ENCODE measurements around the gene ROBO4.
A peak's percentile ranks its signal among the peaks of the same experiment; 100 is the strongest.

The ROBO4 gene

DNA sequence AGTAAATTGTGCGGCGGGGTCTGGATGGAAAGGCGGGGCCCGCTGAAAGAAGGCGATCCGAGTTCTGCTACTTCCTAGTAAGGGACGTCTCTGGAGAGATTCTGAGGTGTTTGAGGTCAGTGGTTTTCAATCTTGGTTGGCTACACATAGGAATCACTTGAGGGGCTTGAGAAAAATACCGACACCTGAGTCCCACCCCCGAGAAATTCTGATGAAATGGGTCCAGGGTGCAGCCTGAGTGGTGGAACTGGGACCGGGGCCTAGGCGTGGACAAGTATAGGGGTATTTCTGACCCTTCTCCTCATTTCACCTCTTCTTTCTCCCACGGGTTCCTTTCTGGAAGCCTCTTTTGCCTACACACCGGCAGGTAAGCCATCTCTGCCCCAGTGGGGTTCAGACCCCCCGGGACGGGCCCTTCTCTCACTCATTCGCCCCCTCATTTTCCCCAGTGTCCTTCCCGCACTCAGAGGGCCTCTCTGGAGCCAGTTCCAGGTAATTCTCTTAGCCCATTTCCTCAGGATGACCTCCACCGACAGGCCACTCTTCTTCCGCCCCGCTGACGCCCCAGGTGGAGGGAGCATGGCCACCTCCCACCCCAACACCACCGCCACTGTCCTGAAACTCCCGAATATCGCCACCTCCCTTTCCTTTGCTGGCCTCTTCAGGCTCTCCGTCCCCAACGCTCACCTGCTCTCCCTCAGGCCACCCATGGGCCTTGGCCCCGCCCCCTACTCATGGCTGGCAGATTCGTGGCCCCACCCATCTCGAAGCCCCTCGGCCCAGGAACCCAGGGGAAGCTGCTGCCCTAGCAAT lies 20.6 kb downstream of the ROBO4 start:
- no peaks in the 10 kb centered on the region for H3K4me1 ChIP-seq (ENCODE audit: low read depth, poor library complexity, severe bottlenecking)
- TF ChIP-seq, protein P1, sequence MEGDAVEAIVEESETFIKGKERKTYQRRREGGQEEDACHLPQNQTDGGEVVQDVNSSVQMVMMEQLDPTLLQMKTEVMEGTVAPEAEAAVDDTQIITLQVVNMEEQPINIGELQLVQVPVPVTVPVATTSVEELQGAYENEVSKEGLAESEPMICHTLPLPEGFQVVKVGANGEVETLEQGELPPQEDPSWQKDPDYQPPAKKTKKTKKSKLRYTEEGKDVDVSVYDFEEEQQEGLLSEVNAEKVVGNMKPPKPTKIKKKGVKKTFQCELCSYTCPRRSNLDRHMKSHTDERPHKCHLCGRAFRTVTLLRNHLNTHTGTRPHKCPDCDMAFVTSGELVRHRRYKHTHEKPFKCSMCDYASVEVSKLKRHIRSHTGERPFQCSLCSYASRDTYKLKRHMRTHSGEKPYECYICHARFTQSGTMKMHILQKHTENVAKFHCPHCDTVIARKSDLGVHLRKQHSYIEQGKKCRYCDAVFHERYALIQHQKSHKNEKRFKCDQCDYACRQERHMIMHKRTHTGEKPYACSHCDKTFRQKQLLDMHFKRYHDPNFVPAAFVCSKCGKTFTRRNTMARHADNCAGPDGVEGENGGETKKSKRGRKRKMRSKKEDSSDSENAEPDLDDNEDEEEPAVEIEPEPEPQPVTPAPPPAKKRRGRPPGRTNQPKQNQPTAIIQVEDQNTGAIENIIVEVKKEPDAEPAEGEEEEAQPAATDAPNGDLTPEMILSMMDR (conservative IDR thresholded peaks at IDR 0.05; ENCODE audit: low read depth, low read length) = no peak
- H3K27me3 ChIP-seq (ENCODE audit: insufficient read depth, low read depth) = no peaks in the 10 kb centered on the region
- no peaks in the 10 kb centered on the region for H3K36me3 ChIP-seq (ENCODE audit: insufficient read depth)
- no peak overlapping the region for H3K4me3 ChIP-seq (IDR thresholded peaks at IDR 0.05; ENCODE audit: insufficient read depth, low read depth, low read length)
- H4K20me1 ChIP-seq (ENCODE audit: insufficient read depth) = no peaks in the 10 kb centered on the region
- no peaks in the 10 kb centered on the region for H3K79me2 ChIP-seq (ENCODE audit: insufficient read depth, low read depth)
- no peak overlapping the region for H3K27ac ChIP-seq
- H3K9ac ChIP-seq = peak overlapping the region; percentile 80; the same call in 1 of the 2 replicates
- H2AFZ ChIP-seq (ENCODE audit: low read depth) = peak overlapping the region; percentile 90
- H3K4me2 ChIP-seq = peak overlapping the region; percentile 48; the same call in 1 of the 2 replicates

DNA sequence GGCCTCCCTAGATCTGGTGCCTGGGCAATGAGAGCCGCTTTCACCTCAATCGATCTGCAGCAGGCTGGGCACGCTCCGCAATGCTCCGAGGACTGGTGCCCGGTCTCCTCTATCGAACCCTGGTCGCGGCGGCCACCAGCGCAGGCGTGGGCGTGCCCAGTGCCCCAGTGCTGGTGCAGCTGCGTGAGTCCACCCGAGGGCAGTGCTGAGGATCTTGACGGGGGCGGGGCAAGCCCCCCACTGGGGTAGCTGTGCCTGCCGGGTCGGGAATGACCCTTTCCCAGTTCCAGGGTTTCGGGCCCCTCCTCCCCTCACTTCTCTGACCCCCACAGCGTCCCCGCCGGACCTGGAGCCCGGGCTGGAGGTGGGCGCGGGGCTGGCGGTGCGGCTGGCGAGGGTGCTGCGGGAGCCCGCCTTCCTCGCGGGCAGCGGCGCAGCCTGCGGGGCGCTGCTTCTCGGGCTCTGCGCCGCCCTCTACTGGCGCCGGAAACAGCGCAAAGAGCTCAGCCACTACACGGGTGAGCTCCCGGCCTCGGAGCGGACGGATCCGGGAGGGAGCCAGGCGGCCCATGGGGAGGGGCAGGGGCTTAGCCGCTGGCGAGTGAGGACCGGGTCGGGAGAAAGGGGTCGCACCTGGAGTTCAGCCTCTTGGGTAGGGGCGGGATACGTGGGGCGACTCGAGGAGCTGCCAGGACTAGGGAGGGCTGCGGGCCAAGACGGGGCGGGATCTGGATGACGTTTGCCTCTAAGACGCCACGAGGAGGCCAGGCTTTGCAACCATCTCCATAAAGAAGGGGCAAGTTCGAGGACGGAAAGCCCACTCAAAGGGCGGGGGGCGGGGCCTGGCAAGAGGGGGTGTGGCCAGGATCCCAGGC lies 21.5 kb downstream of the ROBO4 start:
- no peaks in the 10 kb centered on the region for H3K36me3 ChIP-seq (ENCODE audit: insufficient read depth)
- peak overlapping the region; percentile 80 for H3K9ac ChIP-seq
- no peaks in the 10 kb centered on the region for H3K79me2 ChIP-seq (ENCODE audit: insufficient read depth, low read depth)
- no peaks in the 10 kb centered on the region for H4K20me1 ChIP-seq (ENCODE audit: insufficient read depth)
- H3K4me3 ChIP-seq (IDR thresholded peaks at IDR 0.05; ENCODE audit: insufficient read depth, low read depth, low read length) = no peak overlapping the region
- H3K27me3 ChIP-seq (ENCODE audit: insufficient read depth, low read depth) = no peaks in the 10 kb centered on the region
- peak overlapping the region; percentile 48 for H3K4me2 ChIP-seq
- H2AFZ ChIP-seq (ENCODE audit: low read depth) = peak overlapping the region; percentile 90
- peak overlapping the region; percentile 55 for H3K27ac ChIP-seq
- TF ChIP-seq, protein P1 (conservative IDR thresholded peaks at IDR 0.05; ENCODE audit: low read depth, low read length) = peak; percentile 56
- H3K4me1 ChIP-seq (ENCODE audit: low read depth, poor library complexity, severe bottlenecking) = no peaks in the 10 kb centered on the region

DNA sequence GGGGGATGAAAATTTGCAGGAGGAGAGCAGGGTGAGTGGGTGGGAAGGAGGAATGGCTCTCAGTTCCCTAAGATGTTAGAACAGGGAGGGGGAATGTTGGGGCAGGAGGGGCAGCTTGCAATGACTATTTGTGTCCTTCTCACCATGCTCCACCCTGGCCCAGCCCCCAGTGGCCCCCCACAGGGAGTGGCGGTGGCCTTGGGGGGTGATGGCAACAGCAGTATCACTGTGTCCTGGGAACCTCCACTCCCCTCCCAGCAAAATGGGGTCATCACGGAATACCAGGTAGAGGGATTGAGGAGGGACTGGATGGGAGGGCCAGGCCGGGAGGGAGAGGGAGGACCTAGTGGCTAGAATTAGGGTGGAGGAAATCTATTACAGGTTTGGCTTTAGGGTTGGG lies 22.3 kb downstream of the ROBO4 start:
- Histone ChIP-seq H3K36me3 (ENCODE audit: insufficient read depth) (no peaks in the 10 kb centered on the region), H3K4me2 (peak overlapping the region; percentile 48; the same call in 1 of the 2 replicates), H3K27ac (no peak overlapping the region), H4K20me1 (ENCODE audit: insufficient read depth) (no peaks in the 10 kb centered on the region), H3K27me3 (ENCODE audit: insufficient read depth, low read depth) (no peaks in the 10 kb centered on the region), H3K4me1 (ENCODE audit: low read depth, poor library complexity, severe bottlenecking) (no peaks in the 10 kb centered on the region), H2AFZ (ENCODE audit: low read depth) (no peak overlapping the region; the same call in 1 of the 2 replicates), H3K79me2 (ENCODE audit: insufficient read depth, low read depth) (no peaks in the 10 kb centered on the region), H3K4me3 (IDR thresholded peaks at IDR 0.05; ENCODE audit: insufficient read depth, low read depth, low read length) (no peak overlapping the region), H3K9ac (no peak overlapping the region)
- TF ChIP-seq, protein P1 (conservative IDR thresholded peaks at IDR 0.05; ENCODE audit: low read depth, low read length) = no peak

DNA sequence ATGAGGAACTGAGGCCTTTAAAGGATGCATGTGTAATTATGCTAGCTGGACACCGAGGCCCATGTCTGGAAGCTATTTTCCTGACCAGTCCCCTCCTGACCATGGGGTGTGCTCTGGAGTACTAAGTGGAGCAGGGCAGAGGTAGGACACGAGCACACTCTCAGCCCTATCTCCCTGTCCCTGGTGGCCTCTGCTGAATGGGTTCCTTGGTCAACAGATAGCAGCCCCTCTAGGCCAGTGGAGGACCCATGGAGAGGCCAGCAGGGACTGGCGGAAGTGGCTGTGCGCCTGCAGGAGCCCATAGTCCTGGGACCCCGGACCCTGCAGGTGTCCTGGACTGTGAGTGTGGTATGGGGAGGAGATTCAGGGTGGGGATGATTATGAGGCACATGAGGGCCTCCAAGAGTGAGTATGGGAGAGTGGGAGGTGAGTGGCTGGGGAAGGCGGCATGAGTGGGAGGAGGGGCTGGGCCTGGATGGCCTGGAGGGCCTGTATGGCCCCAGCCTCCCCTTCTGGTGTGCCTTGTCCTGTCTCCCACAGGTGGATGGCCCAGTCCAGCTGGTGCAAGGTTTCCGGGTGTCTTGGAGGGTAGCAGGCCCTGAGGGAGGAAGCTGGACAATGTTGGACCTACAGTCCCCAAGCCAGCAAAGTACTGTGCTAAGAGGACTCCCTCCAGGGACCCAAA lies 23.0 kb downstream of the ROBO4 start:
- Histone ChIP-seq H3K27me3 (ENCODE audit: insufficient read depth, low read depth) (no peaks in the 10 kb centered on the region), H2AFZ (ENCODE audit: low read depth) (no peak overlapping the region), H3K4me3 (IDR thresholded peaks at IDR 0.05; ENCODE audit: insufficient read depth, low read depth, low read length) (no peak overlapping the region), H3K79me2 (ENCODE audit: insufficient read depth, low read depth) (no peaks in the 10 kb centered on the region), H3K27ac (no peak overlapping the region), H3K4me2 (no peak overlapping the region), H3K4me1 (ENCODE audit: low read depth, poor library complexity, severe bottlenecking) (no peaks in the 10 kb centered on the region), H3K9ac (no peak overlapping the region), H4K20me1 (ENCODE audit: insufficient read depth) (no peaks in the 10 kb centered on the region), H3K36me3 (ENCODE audit: insufficient read depth) (no peaks in the 10 kb centered on the region)
- TF ChIP-seq, protein P1 (conservative IDR thresholded peaks at IDR 0.05; ENCODE audit: low read depth, low read length) = no peak
